Osteoblast (primary cell): ENCODE data around the gene CRYBG2. TPM values are rescaled to one million over a fixed set of nuclear protein-coding genes. Genes with fewer than 3 reads are reported as not detected.

Source experiments
- DNase-seq: peaks from one replicate; pipeline ENCODE4 v3.0.0; 2011; ENCODE audit warnings: low spot score, mixed read lengths; ENCODE audit not compliant: insufficient read length; ENCODE audit errors: missing footprints
- H2AFZ ChIP-seq: 2 replicates; pipeline ENCODE4 v1.6.0; 2011; ENCODE audit warnings: mild to moderate bottlenecking, low read length
- H3K27ac ChIP-seq: 2 replicates; pipeline ENCODE4 v1.5.1; 2011; ENCODE audit warnings: mild to moderate bottlenecking, low read depth, low read length, moderate library complexity
- H3K27me3 ChIP-seq: 2 replicates; pipeline ENCODE4 v1.6.0; 2012; ENCODE audit warnings: mild to moderate bottlenecking, control low read depth, inconsistent platforms, low read length, moderate library complexity; ENCODE audit not compliant: insufficient read depth
- H3K36me3 ChIP-seq: 2 replicates; pipeline ENCODE4 v1.5.1; 2011; ENCODE audit warnings: mild to moderate bottlenecking, low read length, control low read depth, moderate library complexity; ENCODE audit not compliant: insufficient read depth
- H3K4me1 ChIP-seq: 2 replicates; pipeline ENCODE4 v1.5.1; 2011; ENCODE audit warnings: mild to moderate bottlenecking, low read length, control low read depth, moderate library complexity; ENCODE audit not compliant: insufficient read depth
- H3K4me2 ChIP-seq: 2 replicates; pipeline ENCODE4 v1.6.0; 2011; ENCODE audit warnings: mild to moderate bottlenecking, low read length; ENCODE audit not compliant: insufficient read depth
- H3K4me3 ChIP-seq: fragments of 200-600 bp; sonication (generic); 3 replicates; pipeline ENCODE4 v1.5.1; 2012; ENCODE audit warnings: mild to moderate bottlenecking, low read length, inconsistent platforms; ENCODE audit not compliant: insufficient read depth
- H3K79me2 ChIP-seq: 2 replicates; pipeline ENCODE4 v1.6.0; 2012; ENCODE audit warnings: mild to moderate bottlenecking, low read length, control low read depth, inconsistent platforms; ENCODE audit not compliant: insufficient read depth
- H3K9me3 ChIP-seq: 2 replicates; pipeline ENCODE4 v1.5.1; 2011; ENCODE audit warnings: low read depth, low read length, control low read depth
- H4K20me1 ChIP-seq: 2 replicates; pipeline ENCODE4 v1.6.0; 2012; ENCODE audit warnings: mild to moderate bottlenecking, low read length, control low read depth; ENCODE audit not compliant: insufficient read depth
- CTCF ChIP-seq: IDR thresholded peaks from 2 replicates; pipeline ENCODE4 v1.5.1; 2011; ENCODE audit warnings: mild to moderate bottlenecking, low read depth, low read length, moderate library complexity; ENCODE audit errors: extremely low read depth
- total RNA-seq: library from RNA; depleted of rRNA; stranded (reverse); fragments of >200 nt; gene quantifications from 2 replicates; pipeline ENCODE4 v1.2.3, GENCODE V29; 2012

Gene CRYBG2
- total RNA-seq, 1 donor, result not detected

DNA sequence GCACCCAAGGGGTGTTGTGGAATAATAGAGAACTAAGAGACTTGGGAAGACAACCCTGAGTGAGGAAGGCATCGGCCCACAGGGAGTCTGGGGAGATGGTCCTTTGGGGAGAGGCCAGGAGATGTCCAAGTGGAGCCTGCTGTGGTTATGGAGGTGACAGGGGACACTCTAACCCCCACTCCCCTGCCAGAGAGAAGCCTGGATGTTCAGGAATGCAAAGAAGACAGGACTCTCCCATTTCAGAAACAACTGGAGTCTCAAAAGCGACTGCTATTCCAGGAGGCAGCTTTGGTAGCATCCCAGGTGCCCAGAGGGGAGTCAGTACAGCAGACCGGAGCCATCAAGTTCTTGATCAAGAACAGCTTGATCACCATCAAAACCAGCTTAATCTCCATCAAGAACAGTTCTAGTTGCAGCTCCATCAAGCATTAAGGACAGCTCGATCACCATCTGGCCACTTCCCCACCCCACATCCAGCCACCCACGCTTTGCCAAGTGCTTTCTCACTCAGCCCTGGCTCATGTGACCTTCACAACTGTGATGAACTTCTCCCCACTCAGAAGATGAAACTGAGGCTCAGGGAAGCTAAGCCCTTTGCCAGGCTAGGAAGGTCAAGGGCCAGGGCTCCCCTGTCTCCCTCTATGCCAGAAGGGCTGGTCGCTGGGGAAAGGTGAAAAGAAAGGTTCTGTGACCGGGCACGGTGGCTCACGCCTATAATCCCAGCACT lies 35.4 kb downstream of the CRYBG2 start:
- peak overlapping the region; percentile 3 for H2AFZ ChIP-seq
- H3K4me1 ChIP-seq, result peaks cover 5% of the 10 kb centered on the region
- peaks cover 7% of the 10 kb centered on the region for H3K27me3 ChIP-seq
- no peaks in the 10 kb centered on the region for H3K9me3 ChIP-seq
- H3K4me3 ChIP-seq, result no peak overlapping the region
- no peaks in the 10 kb centered on the region for H3K36me3 ChIP-seq
- H3K4me2 ChIP-seq, result no peak overlapping the region
- no peak for TF ChIP-seq CTCF
- peak; percentile 52 for DNase-seq
- no peaks in the 10 kb centered on the region for H3K79me2 ChIP-seq
- H4K20me1 ChIP-seq, result no peaks in the 10 kb centered on the region
- H3K27ac ChIP-seq, result no peak overlapping the region

DNA sequence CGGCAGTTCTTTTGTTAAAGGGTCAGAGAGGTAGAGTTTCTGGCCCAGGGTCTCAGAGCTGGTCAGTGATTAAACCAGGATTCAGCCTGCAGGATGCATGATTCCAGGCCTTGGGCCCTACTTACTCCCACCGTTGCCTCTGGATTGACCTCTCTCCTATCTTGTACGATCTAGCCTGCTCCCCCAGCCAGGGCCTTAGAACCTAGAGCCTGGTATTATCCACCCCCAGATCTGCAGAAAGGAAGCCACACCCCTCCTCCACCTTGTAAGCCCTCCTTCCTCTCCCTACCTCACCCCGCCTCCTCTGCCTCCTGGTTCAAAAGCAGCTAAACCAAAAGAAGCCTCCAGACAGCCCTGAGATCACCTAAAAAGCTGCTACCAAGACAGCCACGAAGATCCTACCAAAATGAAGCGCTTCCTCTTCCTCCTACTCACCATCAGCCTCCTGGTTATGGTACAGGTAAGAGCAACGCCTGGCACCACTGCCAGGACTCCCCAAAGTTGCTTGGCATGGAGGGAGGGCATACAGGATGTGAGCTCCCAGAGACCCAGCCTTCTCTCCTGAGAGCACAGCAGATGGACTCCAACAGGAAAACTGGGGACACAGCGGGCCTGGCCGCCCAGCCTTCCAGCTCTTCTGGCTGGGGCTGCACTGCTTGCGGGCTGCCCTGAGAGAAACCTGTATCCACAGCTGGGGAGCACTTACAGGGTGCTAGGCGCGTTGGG lies 36.2 kb downstream of the CRYBG2 start, which contains the start of gene CD52:
TSS of gene CD52 (plus strand) at position 347 of the 726 bp plus-strand sequence. CDS start at position 407, 60 bp downstream.
- Histone ChIP-seq H3K4me1 (peaks cover 5% of the 10 kb centered on the region), H3K4me3 (no peak within 1 kb of the TSS), H3K4me2 (no peak within 1 kb of the TSS), H3K79me2 (no peaks in the 10 kb centered on the region), H3K9me3 (no peaks in the 10 kb centered on the region), H3K36me3 (no peaks in the 10 kb centered on the region), H4K20me1 (no peaks in the 10 kb centered on the region), H2AFZ (peak within 1 kb of the TSS; percentile 3), H3K27ac (no peak within 1 kb of the TSS), H3K27me3 (peaks cover 10% of the 10 kb centered on the region)
- no peak for TF ChIP-seq CTCF
- DNase-seq, result no peak

DNA sequence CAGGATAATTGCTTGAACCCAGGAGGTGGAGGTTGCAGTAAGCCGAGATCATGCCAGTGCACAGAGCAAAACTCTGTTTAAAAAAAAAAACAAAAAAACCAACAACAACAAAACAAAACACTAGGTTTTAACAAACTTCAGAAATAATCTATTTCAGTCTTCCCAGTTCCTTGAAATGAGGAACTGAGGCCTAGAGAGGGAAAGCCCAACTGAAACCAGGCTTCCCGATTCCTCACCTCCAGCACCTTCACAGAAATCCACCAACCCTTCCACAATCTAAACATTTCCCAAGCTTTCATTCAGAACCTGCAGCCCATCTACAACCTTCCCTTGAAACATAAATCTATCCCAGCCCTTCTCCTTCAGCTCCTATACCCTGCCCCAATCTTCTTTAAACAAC lies 36.8 kb downstream of the CRYBG2 start:
- DNase-seq, result no peak
- Histone ChIP-seq H3K9me3 (no peaks in the 10 kb centered on the region), H3K27me3 (peaks cover 10% of the 10 kb centered on the region), H3K4me2 (no peak overlapping the region), H4K20me1 (no peaks in the 10 kb centered on the region), H3K27ac (no peak overlapping the region), H3K4me3 (no peak overlapping the region), H2AFZ (no peak overlapping the region), H3K36me3 (no peaks in the 10 kb centered on the region), H3K79me2 (no peaks in the 10 kb centered on the region), H3K4me1 (peaks cover 5% of the 10 kb centered on the region)
- no peak for TF ChIP-seq CTCF
